ENCODE data around the gene SCAND1.

SCAND1 gene

GRCh38 chr20:35981969-35982368 lies 27.7 kb upstream of the SCAND1 start:
- H3K4me3 ChIP-seq (replicated peaks; ENCODE audit: low read depth, low read length), result no peak overlapping the region
- no peaks in the 10 kb centered on the region for H3K27me3 ChIP-seq (replicated peaks; ENCODE audit: control insufficient read depth, insufficient read depth, low read length)
- DNase-seq (ENCODE audit: extremely low read depth, insufficient read length), result no peak
- H3K36me3 ChIP-seq (ENCODE audit: control insufficient read depth, insufficient read depth, low read length), result no peaks in the 10 kb centered on the region
- TF ChIP-seq CTCF (IDR thresholded peaks at IDR 0.05; ENCODE audit: insufficient read depth, low read length, poor library complexity, severe bottlenecking), result no peak

DNA sequence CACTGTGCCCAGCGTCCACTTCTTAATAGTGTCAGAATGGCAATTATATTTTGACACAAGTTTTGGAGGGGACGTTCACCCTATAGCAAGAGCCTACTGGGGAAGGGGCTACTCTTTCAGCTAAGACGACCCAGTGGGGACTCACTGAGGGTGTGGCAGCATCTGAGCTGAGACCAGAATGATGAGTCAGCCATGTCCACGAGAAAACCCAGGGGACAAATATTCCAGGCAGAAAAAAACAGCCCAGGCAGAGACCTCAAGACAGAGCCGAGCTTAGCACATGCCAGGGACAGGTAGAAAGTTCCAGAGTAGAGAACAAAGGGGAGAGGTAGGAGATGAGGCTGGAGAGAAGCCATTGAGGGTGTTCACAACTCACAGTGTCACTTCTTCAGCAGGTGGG lies 25.2 kb upstream of the SCAND1 start:
- Histone ChIP-seq H3K36me3 (ENCODE audit: control insufficient read depth, insufficient read depth, low read length) (no peaks in the 10 kb centered on the region), H3K4me3 (replicated peaks; ENCODE audit: low read depth, low read length) (no peak overlapping the region), H3K27me3 (replicated peaks; ENCODE audit: control insufficient read depth, insufficient read depth, low read length) (no peaks in the 10 kb centered on the region)
- no peak for DNase-seq (ENCODE audit: extremely low read depth, insufficient read length)
- no peak for TF ChIP-seq CTCF (IDR thresholded peaks at IDR 0.05; ENCODE audit: insufficient read depth, low read length, poor library complexity, severe bottlenecking)

DNA sequence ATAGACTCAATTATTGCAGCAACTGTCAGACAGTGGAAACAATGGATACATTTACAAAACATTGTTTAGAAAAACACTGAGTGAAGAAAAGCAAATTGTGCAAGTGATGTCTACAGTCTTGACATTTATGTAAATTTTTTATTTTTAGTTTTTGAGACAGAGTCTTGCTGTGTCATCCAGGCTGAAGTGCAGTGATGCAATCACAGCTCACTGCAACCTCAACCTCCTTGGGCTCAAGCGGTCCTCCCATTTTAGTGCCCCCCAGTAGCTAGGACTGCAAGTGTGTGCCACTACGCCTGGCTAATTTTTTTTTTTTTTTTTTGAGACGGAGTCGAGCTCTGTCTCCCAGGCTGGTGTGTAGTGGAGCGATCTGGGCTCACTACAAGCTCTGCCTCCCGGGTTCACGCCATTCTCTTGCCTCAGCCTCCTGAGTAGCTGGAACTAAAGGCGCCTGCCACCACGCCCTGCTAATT lies 23.8 kb upstream of the SCAND1 start:
- TF ChIP-seq CTCF (IDR thresholded peaks at IDR 0.05; ENCODE audit: insufficient read depth, low read length, poor library complexity, severe bottlenecking), result no peak
- DNase-seq (ENCODE audit: extremely low read depth, insufficient read length), result no peak
- no peak overlapping the region for H3K4me3 ChIP-seq (replicated peaks; ENCODE audit: low read depth, low read length)

GRCh38 chr20:35975576-35976373 lies 21.5 kb upstream of the SCAND1 start:
- TF ChIP-seq CTCF (IDR thresholded peaks at IDR 0.05; ENCODE audit: insufficient read depth, low read length, poor library complexity, severe bottlenecking), result no peak
- Histone ChIP-seq H3K4me3 (replicated peaks; ENCODE audit: low read depth, low read length) (no peak overlapping the region), H3K36me3 (ENCODE audit: control insufficient read depth, insufficient read depth, low read length) (no peaks in the 10 kb centered on the region), H3K27me3 (replicated peaks; ENCODE audit: control insufficient read depth, insufficient read depth, low read length) (no peaks in the 10 kb centered on the region)
- no peak for DNase-seq (ENCODE audit: extremely low read depth, insufficient read length)

More for the DNA sequence above, 23.8 kb upstream of the SCAND1 start:
- Histone ChIP-seq H3K36me3 (ENCODE audit: control insufficient read depth, insufficient read depth, low read length) (no peaks in the 10 kb centered on the region), H3K27me3 (replicated peaks; ENCODE audit: control insufficient read depth, insufficient read depth, low read length) (no peaks in the 10 kb centered on the region)

GRCh38 chr20:35974256-35974655 lies 20.0 kb upstream of the SCAND1 start:
- TF ChIP-seq CTCF (IDR thresholded peaks at IDR 0.05; ENCODE audit: insufficient read depth, low read length, poor library complexity, severe bottlenecking), result no peak
- Histone ChIP-seq H3K27me3 (replicated peaks; ENCODE audit: control insufficient read depth, insufficient read depth, low read length) (no peaks in the 10 kb centered on the region), H3K36me3 (ENCODE audit: control insufficient read depth, insufficient read depth, low read length) (no peaks in the 10 kb centered on the region), H3K4me3 (replicated peaks; ENCODE audit: low read depth, low read length) (no peak overlapping the region)
- no peak for DNase-seq (ENCODE audit: extremely low read depth, insufficient read length)

Data from GM06990 (cell line).